AG09309 (cell line): Measurements from ENCODE around the gene ITPR1.

ENCODE experiments used
- DNase-seq: peaks from one replicate; pipeline ENCODE4 v3.0.0-alpha.2; 2010; ENCODE audit warnings: low read depth
- H3K4me3 ChIP-seq: 2 replicates; pipeline ENCODE4 v1.5.1; 2011; ENCODE audit warnings: mild to moderate bottlenecking, low read depth, low read length, moderate library complexity; ENCODE audit not compliant: control insufficient read depth
- CTCF ChIP-seq: IDR thresholded peaks from 2 replicates; pipeline ENCODE4 v1.5.1; 2011; ENCODE audit warnings: mild to moderate bottlenecking, low read depth, low read length, inconsistent platforms; ENCODE audit not compliant: insufficient read depth, control insufficient read depth; ENCODE audit errors: missing control alignments

The ITPR1 gene

GRCh38 chr3:4508048-4508981 lies 15.2 kb downstream of the ITPR1 start:
- H3K4me3 ChIP-seq = no peak overlapping the region
- TF ChIP-seq CTCF = no peak
- DNase-seq = no peak

GRCh38 chr3:4509043-4509442 lies 15.9 kb downstream of the ITPR1 start:
- TF ChIP-seq CTCF = no peak
- H3K4me3 ChIP-seq = no peak overlapping the region
- DNase-seq = no peak

- H3K4me3 ChIP-seq = no peak overlapping the region
- no peak for TF ChIP-seq CTCF
- no peak for DNase-seq
These were observed 17.0 kb downstream of the ITPR1 start for GRCh38 chr3:4509983-4510755.

- no peak overlapping the region for H3K4me3 ChIP-seq
- no peak for DNase-seq
- TF ChIP-seq CTCF = no peak
These were observed 18.5 kb downstream of the ITPR1 start for GRCh38 chr3:4511491-4512262.

GRCh38 chr3:4512895-4513616 lies 19.9 kb downstream of the ITPR1 start:
- no peak for DNase-seq
- H3K4me3 ChIP-seq = no peak overlapping the region
- no peak for TF ChIP-seq CTCF

- DNase-seq = no peak
- no peak for TF ChIP-seq CTCF
- H3K4me3 ChIP-seq = no peak overlapping the region
These were observed 21.2 kb downstream of the ITPR1 start for GRCh38 chr3:4514321-4514720.
